SHP77 (cell line): ENCODE measurements around the gene TGM5.
A peak's percentile ranks its signal among the peaks of the same experiment; 100 is the strongest.

Experiments used
- DNase-seq, 2 experiments: peaks; one replicate each; lab custom pipeline; 2025; lab: John Stamatoyannopoulos, UW

The TGM5 gene

GRCh38 chr15:43196760-43197548 is 69.8 kb downstream of the TGM5 start:
- DNase-seq = no peak

DNA sequence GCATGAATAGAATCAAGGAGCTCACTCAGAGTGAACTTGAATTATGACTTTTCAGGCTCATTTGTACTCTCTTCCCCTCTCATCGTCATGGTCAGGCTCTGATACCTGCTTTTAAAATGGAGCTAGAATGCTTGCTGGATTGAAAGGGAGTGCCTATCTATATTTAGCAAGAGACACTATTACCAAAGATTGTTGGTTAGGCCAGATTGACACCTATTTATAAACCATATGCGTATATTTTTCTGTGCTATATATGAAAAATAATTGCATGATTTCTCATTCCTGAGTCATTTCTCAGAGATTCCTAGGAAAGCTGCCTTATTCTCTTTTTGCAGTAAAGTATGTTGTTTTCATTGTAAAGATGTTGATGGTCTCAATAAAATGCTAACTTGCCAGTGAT is 71.9 kb downstream of the TGM5 start:
- no peak for DNase-seq

DNA sequence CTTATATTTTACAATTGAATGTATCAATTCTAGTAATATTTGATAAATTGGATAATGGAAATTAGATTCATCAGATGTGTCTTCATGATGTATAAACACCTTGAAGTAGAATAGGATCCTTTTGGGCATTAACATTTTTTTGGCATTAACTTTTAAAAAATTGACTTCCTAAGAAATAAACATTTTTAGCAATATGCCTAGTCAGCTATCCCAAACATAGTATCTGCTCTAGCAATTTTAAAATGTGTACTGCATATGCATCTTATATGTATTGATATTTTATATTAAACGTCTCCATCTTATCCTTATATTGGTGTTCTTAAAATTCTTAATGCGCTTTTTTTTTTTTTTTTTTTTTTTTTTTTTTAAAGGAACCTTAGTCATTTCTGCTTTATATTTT is 73.0 kb downstream of the TGM5 start:
- DNase-seq = no peak

DNA sequence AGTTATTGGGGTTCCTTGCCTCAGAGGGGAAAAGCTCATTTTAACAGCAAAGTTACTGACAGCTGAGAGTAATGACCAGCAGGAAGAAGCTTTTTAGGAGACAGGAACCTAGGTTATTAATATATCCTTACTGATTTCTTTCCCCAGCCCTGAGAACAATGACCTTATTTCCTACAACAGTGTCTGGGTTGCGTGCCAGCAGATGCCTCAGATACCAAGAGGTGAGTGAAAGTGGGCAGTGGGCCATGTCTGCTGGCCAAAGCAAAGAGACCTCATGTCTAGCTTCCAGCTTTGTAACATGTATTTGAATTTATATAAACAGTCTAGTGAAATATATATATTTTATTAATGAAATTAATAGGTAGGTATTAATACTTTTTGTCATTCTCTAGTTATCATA is 76.5 kb downstream of the TGM5 start:
- no peak for DNase-seq

- no peak for DNase-seq
Observed at GRCh38 chr15:43189296-43189695, 77.4 kb downstream of the TGM5 start.

DNA sequence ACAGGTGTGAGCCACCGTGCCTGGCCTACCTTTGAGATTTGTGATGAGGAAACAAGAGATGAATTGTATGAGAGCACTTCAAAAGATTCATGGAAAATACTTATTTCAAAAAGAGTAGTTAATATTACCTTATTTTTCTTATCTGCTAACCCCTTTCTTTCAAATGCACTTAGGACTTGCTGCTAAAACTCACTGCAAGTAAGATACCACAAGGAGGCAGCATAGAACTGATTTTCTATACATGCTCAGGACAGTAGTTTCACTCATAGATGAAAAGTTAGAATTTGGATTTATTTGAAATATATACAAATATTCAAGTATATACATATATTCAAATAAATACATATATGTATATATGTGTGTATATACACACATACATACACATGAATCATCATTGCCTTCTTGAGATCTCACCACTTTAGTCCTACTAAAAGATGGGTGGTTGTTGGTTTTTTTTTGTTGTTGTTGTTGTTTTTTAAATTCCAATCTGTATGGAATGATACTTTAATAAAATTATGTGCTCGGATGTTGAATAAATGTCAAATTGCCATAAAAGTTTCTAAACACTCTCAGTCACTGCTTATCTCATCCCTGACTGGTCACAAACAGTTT is 79.1 kb downstream of the TGM5 start:
- DNase-seq = peak; percentile 25 to 64

DNA sequence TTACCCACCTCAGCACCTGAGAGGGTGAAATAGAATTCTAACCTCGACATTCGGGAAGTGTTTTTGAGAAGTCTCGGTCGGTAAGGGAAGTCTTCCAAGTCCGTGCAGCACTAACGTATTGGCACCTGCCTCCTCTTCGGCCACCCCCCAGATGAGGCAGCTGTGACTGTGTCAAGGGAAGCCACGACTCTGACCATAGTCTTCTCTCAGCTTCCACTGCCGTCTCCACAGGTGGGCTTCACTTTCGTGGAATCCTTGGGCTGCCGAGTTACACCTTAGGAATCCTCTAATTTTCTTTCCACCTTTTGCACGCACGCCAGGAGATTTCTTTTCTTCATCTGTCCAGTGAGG is 80.8 kb downstream of the TGM5 start:
- DNase-seq = no peak

DNA sequence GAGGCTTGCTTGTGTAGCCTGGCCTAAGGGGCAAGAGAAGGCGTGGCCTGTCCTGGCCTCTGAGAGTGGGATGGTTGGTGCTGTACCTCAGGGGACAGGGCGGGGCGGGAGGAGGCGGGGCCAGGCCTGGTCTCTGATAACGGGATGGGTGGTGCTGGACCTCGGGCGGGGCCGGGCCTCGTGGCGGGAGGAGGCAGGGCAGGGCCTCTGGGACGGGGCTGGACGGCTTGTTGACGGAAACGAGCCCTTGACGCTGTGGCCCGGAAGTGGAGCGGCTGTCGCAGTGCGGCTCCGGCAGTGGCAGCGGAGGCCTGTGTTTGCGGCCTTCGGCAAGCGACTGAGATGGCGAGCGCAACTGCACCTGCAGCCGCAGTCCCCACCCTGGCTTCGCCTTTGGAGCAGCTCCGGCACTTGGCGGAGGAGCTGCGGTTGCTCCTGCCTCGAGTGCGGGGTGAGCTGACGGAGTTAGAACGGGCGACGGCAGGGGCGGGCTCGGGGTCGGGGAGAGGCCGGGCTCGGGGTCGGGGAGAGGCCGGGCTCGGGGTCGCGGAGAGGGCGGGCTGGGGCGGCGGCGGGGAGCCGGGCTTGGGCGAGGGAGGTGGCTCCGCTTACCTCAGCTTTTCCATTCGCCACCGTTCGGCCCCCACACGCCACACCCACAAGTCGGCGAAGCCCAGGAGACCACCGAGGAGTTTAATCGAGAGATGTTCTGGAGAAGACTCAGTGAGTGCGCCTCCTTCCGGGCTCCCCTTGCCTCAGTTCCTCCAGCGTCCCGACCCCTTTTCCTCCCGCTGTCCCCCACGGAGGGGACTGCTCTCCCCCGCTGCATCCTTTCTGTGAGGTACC is 81.3 kb downstream of the TGM5 start, which contains the start of gene CCNDBP1:
Gene CCNDBP1, plus strand, starts transcription at position 247 of the 846 bp plus-strand sequence. Its CDS starts 96 bp downstream, at position 343.
- DNase-seq = peak; percentile 89 to 93

GRCh38 chr15:43184407-43185124 is 82.2 kb downstream of the TGM5 start:
- DNase-seq = no peak

DNA sequence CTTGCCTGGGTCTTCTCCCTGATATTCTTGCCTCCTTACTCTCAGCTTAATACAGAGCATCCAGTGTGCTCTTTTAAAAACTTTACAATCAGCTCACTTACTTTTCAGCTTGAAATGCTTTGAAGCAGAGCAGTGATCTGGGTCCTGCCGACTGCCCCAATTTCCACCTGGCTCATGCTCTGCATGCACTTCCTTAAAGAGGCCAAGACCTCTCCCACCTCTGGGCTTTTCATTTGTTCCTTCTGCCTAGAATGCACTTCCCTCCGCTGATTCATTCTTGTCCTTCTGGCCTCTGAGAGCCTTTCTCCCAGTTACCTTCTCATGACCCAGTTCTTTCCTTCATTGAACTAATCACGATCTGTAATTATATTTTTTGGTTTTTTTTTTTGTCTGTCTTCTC is 83.5 kb downstream of the TGM5 start:
- no peak for DNase-seq
